Measurements from ENCODE around the gene ATL2. TPM values are rescaled to one million over a fixed set of nuclear protein-coding genes. Genes with fewer than 3 reads are reported as not detected.

ATL2 gene
- total RNA-seq, 1 donor from 2014 or later, result 34.4 TPM

DNA sequence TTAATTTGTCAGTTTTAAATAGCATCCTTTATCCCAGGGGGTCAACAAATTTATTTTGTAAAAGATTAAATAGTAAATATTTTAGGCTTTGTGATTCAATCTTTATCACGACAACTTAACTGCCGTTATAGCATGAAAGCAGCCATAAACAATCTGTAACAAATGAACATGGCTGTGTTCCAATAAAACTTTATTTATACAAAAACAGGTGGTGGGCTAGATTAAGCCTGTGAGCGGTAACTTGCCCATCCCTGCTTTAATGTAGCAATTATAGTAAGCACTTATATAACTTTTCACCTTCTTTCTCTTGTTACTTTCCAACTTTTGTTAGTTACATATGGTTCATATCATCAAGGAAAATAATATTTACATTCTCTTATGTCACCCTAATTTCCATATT lies 121.9 kb downstream of the ATL2 start:
- no peak for DNase-seq (ENCODE audit: extremely low read depth, low read depth, low spot score)

DNA sequence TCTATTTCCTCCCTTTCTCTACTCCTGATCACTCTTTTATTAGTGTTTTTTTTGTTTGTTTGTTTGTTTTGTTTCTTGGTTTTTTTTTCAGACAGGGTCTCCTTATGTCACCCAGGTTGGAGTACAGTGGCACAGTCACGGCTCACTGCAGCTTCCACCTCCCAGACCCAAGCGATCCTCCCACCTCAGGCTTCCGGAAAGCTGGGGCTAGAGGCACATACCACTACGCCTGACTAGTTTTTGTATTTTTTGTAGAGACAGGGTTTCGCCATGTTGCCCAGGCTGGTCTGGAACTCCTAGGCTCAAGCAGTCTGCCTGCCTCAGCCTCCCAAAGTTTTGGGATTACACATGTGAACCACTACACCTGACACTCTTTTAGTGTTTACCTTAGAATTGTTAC lies 122.3 kb downstream of the ATL2 start:
- DNase-seq (ENCODE audit: extremely low read depth, low read depth, low spot score), result no peak

DNA sequence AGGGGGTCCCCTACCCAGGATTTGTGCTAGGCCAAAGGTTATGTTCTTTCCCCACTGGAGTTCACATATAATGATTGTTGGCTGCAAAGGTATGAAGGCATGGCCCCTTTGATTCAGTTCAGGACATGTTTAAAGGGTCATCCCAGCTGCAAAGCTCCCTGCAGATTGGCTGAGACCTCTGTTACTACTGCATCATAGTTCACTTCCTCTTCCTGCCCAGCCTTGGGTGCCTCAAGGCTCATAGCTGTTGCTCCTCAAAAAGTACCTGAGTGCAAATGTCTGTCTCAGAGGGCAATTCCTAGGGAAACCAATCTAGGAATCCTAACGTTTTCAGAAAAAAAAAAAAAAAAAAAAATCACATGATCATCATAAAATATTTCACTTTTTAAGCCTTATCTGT lies 125.1 kb downstream of the ATL2 start:
- no peak for DNase-seq (ENCODE audit: extremely low read depth, low read depth, low spot score)

DNA sequence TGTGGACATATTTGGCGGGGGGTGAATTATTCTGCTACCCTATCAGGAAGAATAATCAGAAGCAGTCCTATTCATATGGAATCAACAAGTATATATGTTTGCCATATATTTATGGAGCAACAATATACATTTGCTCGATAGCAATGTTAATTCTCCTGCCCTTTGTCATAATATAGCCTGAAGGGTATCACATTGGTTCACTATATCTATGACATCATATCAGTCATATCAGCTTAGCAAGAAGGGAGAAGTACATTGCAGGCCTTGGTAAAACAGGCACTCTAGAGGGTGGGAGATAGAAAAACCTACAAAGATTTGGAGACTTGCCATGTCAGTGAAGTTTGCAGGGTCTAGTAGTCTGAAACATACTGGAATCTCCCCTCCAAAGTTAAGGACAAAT lies 128.4 kb downstream of the ATL2 start:
- DNase-seq (ENCODE audit: extremely low read depth, low read depth, low spot score), result no peak

DNA sequence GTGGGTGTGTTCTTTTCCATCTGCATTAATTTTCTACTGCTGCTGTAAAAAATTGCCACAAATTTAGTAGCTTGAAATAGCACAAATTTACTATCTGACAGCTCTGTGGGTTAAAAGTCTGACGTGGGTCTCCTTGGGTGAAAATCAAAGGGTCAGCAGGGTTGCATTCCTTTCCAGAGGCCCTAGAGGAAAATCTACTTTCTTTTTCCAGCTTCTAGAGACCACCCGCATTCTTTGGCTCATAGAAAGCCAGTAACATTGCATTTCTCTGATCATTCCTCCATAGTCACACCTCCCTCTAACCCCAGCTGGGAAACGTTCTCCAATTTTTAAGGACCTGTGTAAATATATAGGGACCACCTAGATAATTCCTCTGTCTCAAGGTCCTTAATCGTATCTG lies 128.8 kb downstream of the ATL2 start:
- DNase-seq (ENCODE audit: extremely low read depth, low read depth, low spot score), result no peak

DNA sequence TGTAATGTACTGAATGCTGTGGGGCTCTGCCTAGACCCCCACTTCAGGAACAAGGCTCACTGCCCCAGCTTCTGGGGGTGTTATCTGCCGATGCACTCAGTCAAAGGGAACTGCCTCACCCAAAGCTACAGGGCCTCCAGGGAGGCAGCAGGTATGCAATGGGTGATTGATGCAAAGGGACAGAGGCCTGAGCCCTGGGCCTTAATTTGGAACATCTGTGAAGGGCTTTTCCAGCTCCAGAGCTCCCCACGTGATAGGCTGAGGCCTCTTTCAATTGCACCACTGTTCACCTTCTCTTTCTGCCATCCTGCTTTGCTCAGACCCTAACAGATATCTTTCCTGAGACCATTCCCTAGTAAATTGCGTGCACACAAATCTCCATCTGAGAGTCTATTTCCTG lies 131.0 kb downstream of the ATL2 start:
- DNase-seq (ENCODE audit: extremely low read depth, low read depth, low spot score), result no peak

DNA sequence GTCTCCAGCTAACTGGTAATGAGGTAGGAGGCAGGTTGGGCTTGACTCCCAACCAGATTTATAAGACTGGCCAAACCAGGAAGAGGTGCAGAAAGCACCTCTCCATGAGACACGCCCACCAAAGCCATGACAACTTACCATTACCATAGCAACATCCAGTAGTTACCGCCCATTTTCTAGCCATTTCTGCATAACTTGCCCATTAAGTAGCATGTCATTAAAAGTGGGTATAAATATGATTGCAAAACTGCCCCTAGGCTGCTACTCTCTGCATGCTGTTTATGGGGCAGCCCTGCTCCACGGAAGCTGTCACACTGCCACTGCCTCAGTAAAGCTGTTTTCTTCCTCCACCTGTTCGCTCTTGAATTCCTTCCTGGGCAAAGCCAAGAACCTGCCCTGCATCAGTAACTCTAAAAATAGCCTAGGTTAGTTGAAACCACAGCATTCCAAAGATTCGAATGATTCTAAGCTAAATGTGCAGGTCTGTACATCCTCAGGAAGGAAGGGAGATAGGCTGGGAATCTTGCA lies 131.9 kb downstream of the ATL2 start:
- DNase-seq (ENCODE audit: extremely low read depth, low read depth, low spot score), result no peak

DNA sequence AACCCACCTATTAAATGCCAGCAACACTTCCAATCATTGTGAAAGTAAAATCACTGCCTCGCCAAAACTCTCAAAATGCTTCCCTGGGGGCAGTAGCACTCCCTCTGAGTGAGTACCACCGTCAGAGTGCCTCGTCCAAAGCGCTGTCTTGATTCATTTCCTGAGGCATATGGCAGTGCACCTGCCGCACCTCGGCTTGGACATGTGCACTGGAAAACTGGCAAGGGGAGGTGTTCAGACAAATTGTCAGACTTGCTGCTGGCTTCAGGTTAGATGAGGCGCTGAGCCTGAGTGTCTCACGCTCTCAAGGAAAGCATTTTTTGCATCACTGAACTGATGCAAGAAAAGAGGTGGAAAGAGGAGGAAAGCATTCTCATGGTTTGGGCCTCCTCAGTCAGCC lies 132.8 kb downstream of the ATL2 start:
- DNase-seq (ENCODE audit: extremely low read depth, low read depth, low spot score), result no peak

Other genes starting within 250 kb of the ATL2 start
- gene HNRNPLL, start 225.7 kb upstream of the ATL2 start, total RNA-seq, result 26.6 and 35.7 TPM in 2 replicates

Data from glomerular endothelial cell (primary cell).